ENCODE data around the gene LRRC7.

The LRRC7 gene

GRCh38 chr1:70109241-70109640 is 541.5 kb downstream of the LRRC7 start:
- DNase-seq, result no peak

GRCh38 chr1:70112838-70113237 is 545.1 kb downstream of the LRRC7 start:
- no peak for DNase-seq

GRCh38 chr1:70115315-70115714 is 547.6 kb downstream of the LRRC7 start:
- DNase-seq, result no peak

- DNase-seq, result no peak
Measured at GRCh38 chr1:70117046-70117445, 549.3 kb downstream of the LRRC7 start.

GRCh38 chr1:70134148-70134547 is 566.4 kb downstream of the LRRC7 start:
- DNase-seq, result peak; percentile 4

- DNase-seq, result no peak
Measured at GRCh38 chr1:70140343-70140742, 572.6 kb downstream of the LRRC7 start.

GRCh38 chr1:70140894-70141293 is 573.2 kb downstream of the LRRC7 start:
- no peak for DNase-seq

- DNase-seq, result no peak
Measured at GRCh38 chr1:70142075-70142474, 574.4 kb downstream of the LRRC7 start.

GRCh38 chr1:70143048-70143659 is 575.4 kb downstream of the LRRC7 start:
- peak; percentile 5 for DNase-seq

- peak; percentile 11 for DNase-seq
Measured at GRCh38 chr1:70146488-70146887, 578.8 kb downstream of the LRRC7 start.

- no peak for DNase-seq
Measured at GRCh38 chr1:70150444-70150843, 582.7 kb downstream of the LRRC7 start.

GRCh38 chr1:70153739-70154138 is 586.0 kb downstream of the LRRC7 start:
- DNase-seq, result no peak

GRCh38 chr1:70156529-70157120 is 588.9 kb downstream of the LRRC7 start:
- no peak for DNase-seq

- no peak for DNase-seq
Measured at GRCh38 chr1:70164350-70164749, 596.6 kb downstream of the LRRC7 start.

GRCh38 chr1:70168283-70168682 is 600.6 kb downstream of the LRRC7 start:
- peak; percentile 10 for DNase-seq

GRCh38 chr1:70169018-70169839 is 601.5 kb downstream of the LRRC7 start:
- DNase-seq, result peak; percentile 1

- DNase-seq, result no peak
Measured at GRCh38 chr1:70171512-70171911, 603.8 kb downstream of the LRRC7 start.

Measured in NCI-H69 (cell line).